PC-3 (cell line): ENCODE data around the gene ANKRD40. TPM values are rescaled to one million over a fixed set of nuclear protein-coding genes. Genes with fewer than 3 reads are reported as not detected.

Source experiments
- ATAC-seq: fragments of 200-7000 bp; cut with Tn5 transposase; 2 replicates; pipeline ENCODE4 v1.9.1; 2020; ENCODE audit warnings: mild to moderate bottlenecking, moderate library complexity
- BruUV-seq: library from RNA; stranded (reverse); fragments of 400-500 nt; replicated peaks from 2 replicates; lab custom pipeline; 2021; lab: Mats Ljungman, UMichigan
- CTCF ChIA-PET: fragments of 300-600 bp; sonication (Branson Sonifier 250); formaldehyde crosslinking; loops from one replicate; lab custom pipeline; 2022; ENCODE audit warnings: antibody characterized with exemption; lab: Charles Lee
- POLR2A ChIA-PET: fragments of 300-600 bp; sonication (Branson Sonifier 250); formaldehyde crosslinking; loops from one replicate; lab custom pipeline; 2022; ENCODE audit warnings: antibody characterized with exemption; ENCODE audit not compliant: unreplicated experiment; lab: Charles Lee
- DNase-seq: peaks from one replicate; pipeline ENCODE4 v3.0.0-alpha.2; 2015
- H2AFZ ChIP-seq: fragments of 300-600 bp; sonication (generic); 2 replicates; pipeline ENCODE4 v1.6.0; 2016; ENCODE audit warnings: antibody characterized with exemption, low read length
- H3F3A ChIP-seq: fragments of 300-600 bp; sonication (generic); one replicate; pipeline ENCODE4 v1.6.0; 2017; ENCODE audit warnings: antibody characterized with exemption, low read length, control low read depth, mild to moderate bottlenecking; ENCODE audit not compliant: unreplicated experiment
- H3K27ac ChIP-seq: fragments of 300-600 bp; sonication (generic); 2 replicates; pipeline ENCODE4 v1.5.1; 2016; ENCODE audit warnings: mild to moderate bottlenecking, low read length
- H3K27me3 ChIP-seq: fragments of 300-600 bp; sonication (generic); 2 replicates; pipeline ENCODE4 v1.6.1; 2016; ENCODE audit warnings: low read length, mixed read lengths
- H3K36me3 ChIP-seq: fragments of 300-600 bp; sonication (generic); 2 replicates; pipeline ENCODE4 v1.6.1; 2016; ENCODE audit warnings: low read depth, mixed run types, low read length, mixed read lengths
- H3K4me1 ChIP-seq: fragments of 300-600 bp; sonication (generic); 2 replicates; pipeline ENCODE4 v1.5.1; 2016; ENCODE audit warnings: low read length; ENCODE audit not compliant: insufficient read depth
- H3K4me2 ChIP-seq: fragments of 300-600 bp; sonication (generic); 2 replicates; pipeline ENCODE4 v1.6.0; 2016; ENCODE audit warnings: low read length
- H3K4me3 ChIP-seq: fragments of 300-600 bp; sonication (generic); 2 replicates; pipeline ENCODE4 v1.5.1; 2016; ENCODE audit warnings: mild to moderate bottlenecking, low read length, mixed read lengths
- H3K79me2 ChIP-seq: fragments of 300-600 bp; sonication (generic); 2 replicates; pipeline ENCODE4 v1.6.1; 2017; ENCODE audit warnings: low read length, mixed read lengths
- H3K9ac ChIP-seq: fragments of 300-600 bp; sonication (generic); 2 replicates; pipeline ENCODE4 v1.6.0; 2016; ENCODE audit warnings: mild to moderate bottlenecking, low read length
- H3K9me2 ChIP-seq: fragments of 300-600 bp; sonication (generic); replicated peaks from 2 replicates; pipeline ENCODE4 v1.6.1; 2016; ENCODE audit warnings: mixed run types, low read length, mixed read lengths
- H3K9me3 ChIP-seq: fragments of 300-600 bp; sonication (generic); 2 replicates; pipeline ENCODE4 v1.6.1; 2016; ENCODE audit warnings: low read length, mixed read lengths
- H4K20me1 ChIP-seq: fragments of 300-600 bp; sonication (generic); 2 replicates; pipeline ENCODE4 v1.6.1; 2016; ENCODE audit warnings: low read length, mixed read lengths
- CTCF ChIP-seq: fragments of 300-600 bp; sonication (generic); conservative IDR thresholded peaks from 2 replicates; pipeline ENCODE4 v1.5.1; 2017; ENCODE audit warnings: antibody characterized with exemption, low read depth, mild to moderate bottlenecking, low read length
- EZH2 ChIP-seq: fragments of 300-600 bp; sonication (generic); IDR thresholded peaks from one replicate; pipeline ENCODE4 v1.6.1; 2017; ENCODE audit warnings: antibody characterized with exemption, mild to moderate bottlenecking, low read length; ENCODE audit not compliant: unreplicated experiment
- EZH2phosphoT487 ChIP-seq: fragments of 300-600 bp; sonication (generic); IDR thresholded peaks from 2 replicates; pipeline ENCODE4 v1.6.1; 2018; ENCODE audit warnings: mild to moderate bottlenecking, antibody characterized with exemption, low read length, borderline replicate concordance
- intact Hi-C: fragments of 100-400 bp; cut with micrococcal nuclease; formaldehyde crosslinking; loops from 2 replicates; pipeline ENCODE4 v1.9.0; 2023
- total RNA-seq: library from RNA; depleted of rRNA; stranded (reverse); fragments of >200 nt; gene quantifications from 2 replicates; pipeline ENCODE4 v1.2.3, GENCODE V29; 2014

The ANKRD40 gene
- total RNA-seq, 1 experiment from 2014 or later: 44.2 TPM

- ChIA-PET CTCF (no interaction called here), POLR2A (no interaction called here)
- ATAC-seq (no peak), DNase-seq (no peak)
- Histone ChIP-seq H3K4me2 (no peak overlapping the region), H3F3A (no peaks in the 10 kb centered on the region), H3K9me2 (no peaks in the 10 kb centered on the region), H3K27ac (no peak overlapping the region), H3K9ac (no peak overlapping the region), H3K27me3 (no peaks in the 10 kb centered on the region), H3K79me2 (peaks cover 7% of the 10 kb centered on the region), H3K36me3 (peaks cover 96% of the 10 kb centered on the region), H4K20me1 (no peaks in the 10 kb centered on the region; the same call in 1 of the 2 replicates), H3K4me3 (no peak overlapping the region), H2AFZ (no peak overlapping the region), H3K9me3 (no peaks in the 10 kb centered on the region), H3K4me1 (no peaks in the 10 kb centered on the region)
- no TSS peak for BruUV-seq
- intact Hi-C loops: no loop called here
- TF ChIP-seq CTCF (no peak), EZH2phosphoT487 (no peak)
These were observed 41.5 kb upstream of the ANKRD40 start for GRCh38 chr17:50749245-50749644.

- BruUV-seq: no TSS peak
- ChIA-PET POLR2A (no interaction called here), CTCF (no interaction called here)
- H3K4me1 ChIP-seq: no peaks in the 10 kb centered on the region
- H3K27me3 ChIP-seq: no peaks in the 10 kb centered on the region
- H3K36me3 ChIP-seq: peaks cover 94% of the 10 kb centered on the region
- H3K9ac ChIP-seq: no peak overlapping the region
- no peak overlapping the region for H3K27ac ChIP-seq
- TF ChIP-seq EZH2 (no peak), CTCF (no peak), EZH2phosphoT487 (no peak)
- H3F3A ChIP-seq: no peaks in the 10 kb centered on the region
- H3K4me3 ChIP-seq: no peak overlapping the region
- no peak overlapping the region for H3K4me2 ChIP-seq
- no peaks in the 10 kb centered on the region for H3K9me3 ChIP-seq
- peaks cover 13% of the 10 kb centered on the region for H3K79me2 ChIP-seq
- intact Hi-C loops: no loop called here
- ATAC-seq (no peak), DNase-seq (no peak)
- H4K20me1 ChIP-seq: peaks cover 4% of the 10 kb centered on the region; the same call in 1 of the 2 replicates
- H3K9me2 ChIP-seq: no peaks in the 10 kb centered on the region
- H2AFZ ChIP-seq: no peak overlapping the region
These were observed 37.9 kb upstream of the ANKRD40 start for GRCh38 chr17:50745631-50746030.

- H3K4me3 ChIP-seq: no peak overlapping the region
- no TSS peak for BruUV-seq
- H3K27me3 ChIP-seq: no peaks in the 10 kb centered on the region
- DNase-seq: no peak
- no peak for ATAC-seq
- no peak overlapping the region for H3K9ac ChIP-seq
- no peaks in the 10 kb centered on the region for H3K4me1 ChIP-seq
- no peak overlapping the region for H3K27ac ChIP-seq
- no peaks in the 10 kb centered on the region for H3K9me3 ChIP-seq
- intact Hi-C loops: no loop called here
- CTCF ChIA-PET: no interaction called here
- H3K9me2 ChIP-seq: no peaks in the 10 kb centered on the region
- no peak overlapping the region for H2AFZ ChIP-seq
- peaks cover 50% of the 10 kb centered on the region for H4K20me1 ChIP-seq
- peaks cover 5% of the 10 kb centered on the region for H3F3A ChIP-seq
- no peak overlapping the region for H3K4me2 ChIP-seq
- H3K36me3 ChIP-seq: peaks cover 72% of the 10 kb centered on the region
- POLR2A ChIA-PET: no interaction called here
- TF ChIP-seq EZH2phosphoT487 (no peak), EZH2 (no peak)
- H3K79me2 ChIP-seq: peaks cover 69% of the 10 kb centered on the region
These were observed 31.4 kb upstream of the ANKRD40 start for GRCh38 chr17:50739098-50739497.
